Breast epithelium (tissue), 4 donors: ENCODE results near the gene TM7SF2. TPM values are rescaled to one million over a fixed set of nuclear protein-coding genes. Genes with fewer than 3 reads are reported as not detected.

Experiments
- DNase-seq, 2 donors: peaks; one replicate each; pipeline ENCODE4 v3.0.0-alpha.2; 2019; ENCODE audit warnings: low spot score in 2 of 2
- H3K27ac ChIP-seq, 2 donors: fragments of 200-600 bp; sonication (generic) in 1 of 2; one replicate each; pipeline ENCODE4 v1.5.1; 2016 to 2019; ENCODE audit warnings: mild to moderate bottlenecking in 1 of 2
- H3K27me3 ChIP-seq, 2 donors: fragments of 200-600 bp; sonication (generic) in 1 of 2; one replicate each; pipeline versions ENCODE4 v1.5.1 to v1.6.0; 2017 to 2019; ENCODE audit warnings: control low read depth in 1 of 2, mild to moderate bottlenecking in 1 of 2
- H3K36me3 ChIP-seq: fragments of 200-600 bp; one replicate; pipeline ENCODE4 v1.5.1; 2019
- H3K4me1 ChIP-seq, 2 donors: fragments of 200-600 bp; sonication (generic); one replicate each; pipeline ENCODE4 v1.5.1; 2016 to 2019; ENCODE audit warnings: control low read depth in 1 of 2
- H3K4me3 ChIP-seq, 3 donors: fragments of 200-600 bp; sonication (generic); 1 replicate in 2 of 3; 2 replicates in 1 of 3; pipeline ENCODE4 v1.5.1; 2016 to 2019; ENCODE audit warnings: mild to moderate bottlenecking in 3 of 3, moderate library complexity in 2 of 3
- H3K9me3 ChIP-seq, 2 donors: fragments of 200-600 bp; sonication (generic) in 1 of 2; one replicate each; pipeline ENCODE4 v1.5.1; 2016 to 2019; ENCODE audit warnings: control low read depth in 1 of 2
- POLR2A ChIP-seq: fragments of 450-650 bp; IDR thresholded peaks from one replicate; pipeline ENCODE4 v1.6.1; 2016; ENCODE audit warnings: antibody characterized with exemption, mild to moderate bottlenecking, moderate library complexity
- POLR2AphosphoS5 ChIP-seq, 3 donors: sonication (generic); formaldehyde crosslinking; IDR thresholded peaks; one replicate each; pipeline ENCODE4 v1.6.1; 2017; ENCODE audit warnings: antibody characterized with exemption in 3 of 3
- intact Hi-C: fragments of 100-400 bp; cut with DNase I; formaldehyde crosslinking; loops from one replicate; pipeline ENCODE4 v1.15.1; 2023; ENCODE audit warnings: low total_unique reads
- total RNA-seq, 3 donors: library from RNA; depleted of rRNA; stranded (reverse); fragments of >200 nt; gene quantifications; one replicate each; pipeline ENCODE4 v1.1.0, GENCODE V29; 2016
- TF ChIP-seq, protein P1 (sequence below), 3 donors: fragments of 450-650 bp; IDR thresholded peaks; one replicate each; pipeline ENCODE4 v1.5.1; 2016 to 2017; ENCODE audit warnings: antibody characterized with exemption in 3 of 3, mild to moderate bottlenecking in 3 of 3, moderate library complexity in 3 of 3

Gene TM7SF2
- total RNA-seq, 3 donors from 2014 or later = 38.8 to 189 (median 44.2) TPM

DNA sequence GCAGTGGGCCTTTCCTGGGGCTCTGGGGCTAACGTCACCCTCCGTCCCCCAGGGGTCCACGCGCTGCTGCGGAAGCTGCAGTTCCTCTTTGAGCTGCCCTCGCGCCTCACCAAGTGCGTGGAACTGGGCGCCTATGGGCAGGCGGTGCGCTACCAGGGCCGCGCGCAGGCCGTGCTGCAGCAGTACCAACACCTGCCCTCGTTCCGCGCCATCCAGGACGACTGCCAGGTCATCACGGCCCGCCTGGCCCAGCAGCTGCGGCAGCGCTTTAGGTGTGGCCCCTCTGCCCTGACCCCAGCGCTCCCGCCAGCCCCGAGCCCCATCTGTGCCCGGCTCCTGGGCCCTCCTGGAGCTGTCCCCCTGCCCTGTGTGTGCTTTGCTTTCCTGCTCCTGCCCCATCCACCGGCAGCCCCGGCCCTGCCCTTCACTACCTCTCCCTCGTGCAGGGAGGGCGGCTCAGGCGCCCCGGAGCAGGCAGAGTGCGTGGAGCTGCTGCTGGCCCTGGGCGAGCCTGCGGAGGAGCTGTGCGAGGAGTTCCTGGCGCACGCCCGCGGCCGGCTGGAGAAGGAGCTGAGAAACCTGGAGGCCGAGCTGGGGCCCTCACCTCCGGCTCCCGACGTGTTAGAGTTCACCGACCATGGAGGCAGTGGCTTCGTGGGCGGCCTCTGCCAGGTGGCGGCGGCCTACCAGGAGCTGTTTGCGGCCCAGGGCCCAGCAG is 3.8 kb upstream of the TM7SF2 start:
- no peak overlapping the region for H3K4me3 ChIP-seq
- H3K36me3 ChIP-seq = peaks cover 5% of the 10 kb centered on the region
- TF ChIP-seq, protein P1, sequence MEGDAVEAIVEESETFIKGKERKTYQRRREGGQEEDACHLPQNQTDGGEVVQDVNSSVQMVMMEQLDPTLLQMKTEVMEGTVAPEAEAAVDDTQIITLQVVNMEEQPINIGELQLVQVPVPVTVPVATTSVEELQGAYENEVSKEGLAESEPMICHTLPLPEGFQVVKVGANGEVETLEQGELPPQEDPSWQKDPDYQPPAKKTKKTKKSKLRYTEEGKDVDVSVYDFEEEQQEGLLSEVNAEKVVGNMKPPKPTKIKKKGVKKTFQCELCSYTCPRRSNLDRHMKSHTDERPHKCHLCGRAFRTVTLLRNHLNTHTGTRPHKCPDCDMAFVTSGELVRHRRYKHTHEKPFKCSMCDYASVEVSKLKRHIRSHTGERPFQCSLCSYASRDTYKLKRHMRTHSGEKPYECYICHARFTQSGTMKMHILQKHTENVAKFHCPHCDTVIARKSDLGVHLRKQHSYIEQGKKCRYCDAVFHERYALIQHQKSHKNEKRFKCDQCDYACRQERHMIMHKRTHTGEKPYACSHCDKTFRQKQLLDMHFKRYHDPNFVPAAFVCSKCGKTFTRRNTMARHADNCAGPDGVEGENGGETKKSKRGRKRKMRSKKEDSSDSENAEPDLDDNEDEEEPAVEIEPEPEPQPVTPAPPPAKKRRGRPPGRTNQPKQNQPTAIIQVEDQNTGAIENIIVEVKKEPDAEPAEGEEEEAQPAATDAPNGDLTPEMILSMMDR (IDR thresholded peaks at IDR 0.05) = no peak
- TF ChIP-seq POLR2A (no peak), POLR2AphosphoS5 (IDR thresholded peaks at IDR 0.05) (no peak)
- no peaks in the 10 kb centered on the region for H3K27me3 ChIP-seq
- no peak for DNase-seq
- H3K4me1 ChIP-seq = peaks cover 5 to 13% of the 10 kb centered on the region in 2 donors
- intact Hi-C loops = no loop called here
- no peaks in the 10 kb centered on the region for H3K9me3 ChIP-seq
- H3K27ac ChIP-seq = peak overlapping the region; percentile 38 to 54

DNA sequence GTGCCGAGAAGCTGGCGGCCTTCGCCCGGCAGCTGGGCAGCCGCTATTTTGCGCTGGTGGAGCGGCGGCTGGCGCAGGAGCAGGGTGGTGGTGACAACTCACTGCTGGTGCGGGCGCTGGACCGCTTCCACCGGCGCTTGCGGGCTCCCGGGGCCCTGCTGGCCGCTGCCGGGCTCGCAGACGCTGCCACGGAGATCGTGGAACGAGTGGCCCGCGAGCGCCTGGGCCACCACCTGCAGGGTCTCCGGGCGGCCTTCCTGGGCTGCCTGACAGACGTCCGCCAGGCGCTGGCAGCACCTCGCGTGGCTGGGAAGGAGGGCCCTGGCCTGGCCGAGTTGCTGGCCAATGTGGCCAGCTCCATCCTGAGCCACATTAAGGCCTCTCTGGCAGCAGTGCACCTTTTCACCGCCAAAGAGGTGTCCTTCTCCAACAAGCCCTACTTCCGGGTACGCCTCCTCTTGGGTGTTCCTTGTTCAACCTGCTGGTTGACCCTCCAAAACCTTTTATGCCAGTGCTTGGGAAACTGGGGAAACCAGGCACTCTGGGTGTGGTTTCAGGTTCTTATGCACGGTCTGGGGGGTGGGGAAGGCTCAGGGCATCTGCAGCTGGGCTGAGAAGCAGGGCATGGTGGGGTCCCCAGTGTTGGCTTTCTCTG is 3.1 kb upstream of the TM7SF2 start:
- Histone ChIP-seq H3K36me3 (peaks cover 5% of the 10 kb centered on the region), H3K27me3 (no peaks in the 10 kb centered on the region), H3K4me1 (peaks cover 6 to 15% of the 10 kb centered on the region in 2 donors), H3K9me3 (no peaks in the 10 kb centered on the region), H3K4me3 (no peak overlapping the region), H3K27ac (peak overlapping the region; percentile 38 to 54)
- intact Hi-C loops = no loop called here
- TF ChIP-seq POLR2A (no peak), POLR2AphosphoS5 (IDR thresholded peaks at IDR 0.05) (peak in 1 of 3 donors; percentile 41)
- peak in 1 of 2 donors; percentile 52 for DNase-seq

DNA sequence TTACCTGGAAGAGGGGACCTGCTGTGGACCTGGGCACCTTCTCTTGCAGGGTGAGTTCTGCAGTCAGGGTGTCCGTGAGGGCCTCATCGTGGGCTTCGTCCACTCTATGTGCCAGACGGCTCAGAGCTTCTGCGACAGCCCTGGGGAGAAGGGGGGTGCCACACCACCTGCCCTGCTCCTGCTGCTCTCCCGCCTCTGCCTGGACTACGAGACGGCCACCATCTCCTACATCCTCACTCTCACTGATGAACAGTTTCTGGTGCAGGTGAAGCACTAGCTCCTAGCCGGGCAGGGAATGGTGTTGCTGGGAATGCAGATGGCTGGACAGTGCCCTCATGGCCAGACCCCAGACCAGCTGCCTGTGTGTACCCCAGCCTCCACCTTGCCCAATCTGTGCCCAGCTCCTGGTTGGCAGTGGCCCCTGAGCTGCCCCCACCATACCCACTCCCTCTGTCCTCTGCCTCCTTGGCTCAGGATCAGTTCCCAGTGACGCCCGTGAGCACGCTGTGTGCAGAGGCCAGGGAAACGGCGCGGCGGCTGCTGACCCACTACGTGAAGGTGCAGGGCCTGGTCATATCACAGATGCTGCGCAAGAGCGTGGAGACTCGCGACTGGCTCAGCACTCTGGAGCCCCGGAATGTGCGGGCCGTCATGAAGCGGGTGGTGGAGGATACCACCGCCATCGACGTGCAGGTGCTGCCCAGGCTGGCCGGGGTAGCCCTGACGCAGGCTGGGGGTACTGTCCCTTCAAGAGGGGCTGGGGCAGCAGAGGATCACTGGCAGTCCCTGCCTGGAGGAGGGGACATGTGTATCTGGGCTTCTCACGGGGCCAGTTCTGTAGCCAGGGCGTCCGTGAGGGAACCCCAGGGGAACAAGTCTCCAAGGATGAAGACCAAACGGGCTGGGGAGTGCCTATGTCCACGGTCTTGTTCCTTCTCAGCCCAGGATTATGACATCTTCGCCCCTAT is 2.2 kb upstream of the TM7SF2 start:
- intact Hi-C loops = no loop called here
- H3K36me3 ChIP-seq = peaks cover 5% of the 10 kb centered on the region
- TF ChIP-seq, protein P1 (IDR thresholded peaks at IDR 0.05) = no peak
- no peak for TF ChIP-seq POLR2AphosphoS5 (IDR thresholded peaks at IDR 0.05)
- H3K9me3 ChIP-seq = no peaks in the 10 kb centered on the region
- peak overlapping the region in 1 of 2 donors; percentile 68 for H3K27ac ChIP-seq
- peaks cover 6 to 13% of the 10 kb centered on the region in 2 donors for H3K4me1 ChIP-seq
- H3K4me3 ChIP-seq = no peak overlapping the region
- DNase-seq = no peak
- no peaks in the 10 kb centered on the region for H3K27me3 ChIP-seq

DNA sequence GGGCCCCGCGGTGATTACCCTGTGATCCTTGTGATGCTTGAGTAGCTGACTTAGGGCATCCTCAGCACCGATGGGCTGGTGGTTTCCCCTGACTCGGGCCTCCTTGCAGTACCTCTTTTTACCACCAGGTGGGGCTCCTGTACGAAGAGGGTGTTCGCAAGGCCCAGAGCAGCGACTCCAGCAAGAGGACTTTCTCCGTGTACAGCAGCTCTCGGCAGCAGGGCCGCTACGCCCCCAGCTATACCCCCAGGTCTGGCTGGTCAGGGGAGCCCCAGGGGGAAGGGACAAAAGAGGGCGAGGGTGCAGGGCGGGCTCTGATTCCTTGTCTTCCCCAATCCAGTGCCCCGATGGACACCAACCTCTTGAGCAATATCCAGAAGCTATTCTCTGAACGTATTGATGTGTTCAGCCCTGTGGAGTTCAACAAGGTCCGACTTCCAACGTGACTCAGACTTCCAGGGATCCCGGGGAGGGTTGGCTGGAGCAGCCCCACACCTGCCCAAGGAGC is 1.3 kb upstream of the TM7SF2 start:
- Histone ChIP-seq H3K4me1 (peaks cover 6 to 10% of the 10 kb centered on the region in 2 donors), H3K27ac (peak overlapping the region; percentile 13 to 68), H3K9me3 (no peaks in the 10 kb centered on the region), H3K27me3 (no peaks in the 10 kb centered on the region), H3K36me3 (peaks cover 5% of the 10 kb centered on the region), H3K4me3 (no peak overlapping the region)
- intact Hi-C loops = no loop called here
- TF ChIP-seq POLR2A = no peak
- TF ChIP-seq POLR2AphosphoS5 (IDR thresholded peaks at IDR 0.05) = no peak
- TF ChIP-seq, protein P1 (IDR thresholded peaks at IDR 0.05) = peak; percentile 98 to 100 (median 98)
- DNase-seq = peak; percentile 80 to 92

DNA sequence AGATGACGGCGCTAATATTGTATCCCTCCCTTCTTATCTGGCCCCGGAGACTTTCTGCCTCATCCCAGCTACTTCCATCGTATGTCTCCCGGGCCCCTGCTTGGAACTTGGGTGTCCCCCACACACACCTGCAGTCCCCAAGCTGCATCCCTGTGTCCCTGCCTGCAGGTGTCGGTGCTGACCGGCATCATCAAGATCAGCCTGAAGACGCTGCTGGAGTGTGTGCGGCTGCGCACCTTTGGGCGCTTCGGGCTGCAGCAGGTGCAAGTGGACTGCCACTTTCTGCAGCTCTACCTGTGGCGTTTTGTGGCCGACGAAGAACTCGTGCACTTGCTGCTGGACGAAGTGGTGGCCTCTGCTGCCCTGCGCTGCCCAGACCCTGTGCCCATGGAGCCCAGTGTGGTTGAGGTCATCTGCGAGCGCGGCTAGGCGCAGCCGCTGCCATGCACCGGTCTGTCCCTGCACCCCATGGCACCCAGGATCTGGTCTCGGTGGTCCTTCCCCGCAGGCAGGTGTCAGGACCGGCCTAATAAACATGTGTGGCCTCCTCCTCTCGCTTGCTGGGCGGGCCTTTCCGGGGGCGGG is 421 bp upstream of the TM7SF2 start:
- no peak for TF ChIP-seq POLR2AphosphoS5 (IDR thresholded peaks at IDR 0.05)
- TF ChIP-seq, protein P1 (IDR thresholded peaks at IDR 0.05) = no peak
- TF ChIP-seq POLR2A = no peak
- H3K4me3 ChIP-seq = peak overlapping the region in 2 of 3 donors; percentile 51 to 57
- peaks cover 6 to 12% of the 10 kb centered on the region in 2 donors for H3K4me1 ChIP-seq
- peaks cover 5% of the 10 kb centered on the region for H3K36me3 ChIP-seq
- H3K27ac ChIP-seq = peak overlapping the region in 1 of 2 donors; percentile 68
- no peaks in the 10 kb centered on the region for H3K9me3 ChIP-seq
- intact Hi-C loops = no loop called here
- H3K27me3 ChIP-seq = no peaks in the 10 kb centered on the region
- no peak for DNase-seq
